OCI-LY3 (cell line): Measurements from ENCODE around the gene PAPOLB.

ENCODE experiments used
- H2AFZ ChIP-seq: fragments of 200-600, 300-600 bp; shearing (Covaris generic); 2 replicates; pipeline ENCODE4 v1.6.0; 2014; ENCODE audit warnings: antibody characterized with exemption, low read depth, low read length
- H3K27ac ChIP-seq: fragments of 200-600, 300-600 bp; sonication (generic); 2 replicates; pipeline ENCODE4 v1.5.1; 2014; ENCODE audit warnings: mild to moderate bottlenecking, low read length, moderate library complexity, mixed read lengths
- H3K27me3 ChIP-seq: fragments of 200-600, 300-600 bp; sonication (generic); 2 replicates; pipeline ENCODE4 v1.6.1; 2014; ENCODE audit warnings: low read depth, low read length, mixed read lengths
- H3K36me3 ChIP-seq: fragments of 200-600, 300-600 bp; sonication (generic); replicated peaks from 2 replicates; pipeline ENCODE3; 2014; ENCODE audit warnings: low read depth, low read length, mixed read lengths
- H3K4me1 ChIP-seq: fragments of 300-600, 200-600 bp; sonication (generic); 2 replicates; pipeline ENCODE4 v1.6.1; 2014; ENCODE audit warnings: low read length, mixed read lengths
- H3K4me2 ChIP-seq: fragments of 200-600, 300-600 bp; sonication (generic); 2 replicates; pipeline ENCODE4 v1.6.1; 2014; ENCODE audit warnings: low read length, mixed read lengths
- H3K4me3 ChIP-seq: fragments of 300-600, 200-600 bp; sonication (generic); 2 replicates; pipeline ENCODE4 v1.5.1; 2014; ENCODE audit warnings: antibody characterized with exemption, mild to moderate bottlenecking, low read length, moderate library complexity
- H3K79me2 ChIP-seq: fragments of 300-600, 200-600 bp; shearing (Covaris generic); 2 replicates; pipeline ENCODE4 v1.6.1; 2014; ENCODE audit warnings: mild to moderate bottlenecking, low read length, mixed read lengths
- H3K9ac ChIP-seq: fragments of 300-600, 200-600 bp; shearing (Covaris generic); 2 replicates; pipeline ENCODE4 v1.6.0; 2014; ENCODE audit warnings: mild to moderate bottlenecking, low read length, moderate library complexity
- H3K9me3 ChIP-seq: fragments of 200-600, 300-600 bp; shearing (Covaris generic); 2 replicates; pipeline ENCODE4 v1.6.1; 2014; ENCODE audit warnings: low read length, mixed read lengths; ENCODE audit not compliant: insufficient read depth
- H4K20me1 ChIP-seq: fragments of 200-600, 300-600 bp; sonication (generic); 2 replicates; pipeline ENCODE4 v1.6.1; 2016; ENCODE audit warnings: low read length, mixed read lengths; ENCODE audit not compliant: insufficient read depth
- CTCF ChIP-seq: fragments of 200-600, 300-600 bp; sonication (generic); IDR thresholded peaks from 2 replicates; pipeline ENCODE4 v1.5.1; 2014; ENCODE audit warnings: antibody characterized with exemption, low read length, low read depth
- EZH2phosphoT487 ChIP-seq: fragments of 200-600 bp; shearing (Covaris generic); IDR thresholded peaks from 2 replicates; pipeline ENCODE4 v1.6.1; 2018; ENCODE audit warnings: antibody characterized with exemption, mixed run types, low read depth

Gene PAPOLB

GRCh38 chr7:4889682-4890081 lies 27.9 kb upstream of the PAPOLB start:
- Histone ChIP-seq H3K4me2 (no peak overlapping the region), H3K4me1 (no peaks in the 10 kb centered on the region), H3K4me3 (no peak overlapping the region), H3K36me3 (no peaks in the 10 kb centered on the region), H3K79me2 (no peaks in the 10 kb centered on the region), H3K9me3 (no peaks in the 10 kb centered on the region), H4K20me1 (no peaks in the 10 kb centered on the region), H3K27ac (no peak overlapping the region), H3K27me3 (no peaks in the 10 kb centered on the region), H2AFZ (no peak overlapping the region), H3K9ac (no peak overlapping the region)
- TF ChIP-seq EZH2phosphoT487 = no peak
- TF ChIP-seq CTCF = no peak

- Histone ChIP-seq H3K27me3 (no peaks in the 10 kb centered on the region), H3K79me2 (no peaks in the 10 kb centered on the region), H4K20me1 (no peaks in the 10 kb centered on the region), H3K36me3 (no peaks in the 10 kb centered on the region), H3K9ac (no peak overlapping the region), H3K4me2 (no peak overlapping the region), H3K4me1 (no peaks in the 10 kb centered on the region), H2AFZ (no peak overlapping the region), H3K9me3 (no peaks in the 10 kb centered on the region), H3K4me3 (no peak overlapping the region), H3K27ac (no peak overlapping the region)
- TF ChIP-seq EZH2phosphoT487 (no peak), CTCF (no peak)
Measured at GRCh38 chr7:4888161-4888560, 26.3 kb upstream of the PAPOLB start.

- no peak overlapping the region for H3K9ac ChIP-seq
- H3K9me3 ChIP-seq = no peaks in the 10 kb centered on the region
- no peaks in the 10 kb centered on the region for H3K36me3 ChIP-seq
- no peak for TF ChIP-seq EZH2phosphoT487
- H3K27ac ChIP-seq = no peak overlapping the region
- H3K27me3 ChIP-seq = no peaks in the 10 kb centered on the region
- no peaks in the 10 kb centered on the region for H3K4me1 ChIP-seq
- H3K79me2 ChIP-seq = no peaks in the 10 kb centered on the region
- H2AFZ ChIP-seq = no peak overlapping the region
- no peak overlapping the region for H3K4me3 ChIP-seq
- no peak overlapping the region for H3K4me2 ChIP-seq
- no peaks in the 10 kb centered on the region for H4K20me1 ChIP-seq
Measured at GRCh38 chr7:4886671-4887070, 24.8 kb upstream of the PAPOLB start.

GRCh38 chr7:4885317-4885807 lies 23.5 kb upstream of the PAPOLB start:
- Histone ChIP-seq H3K4me1 (no peaks in the 10 kb centered on the region), H2AFZ (no peak overlapping the region), H3K79me2 (no peaks in the 10 kb centered on the region), H3K9ac (no peak overlapping the region), H4K20me1 (no peaks in the 10 kb centered on the region), H3K27me3 (no peaks in the 10 kb centered on the region), H3K9me3 (no peaks in the 10 kb centered on the region), H3K27ac (no peak overlapping the region), H3K4me3 (no peak overlapping the region), H3K36me3 (no peaks in the 10 kb centered on the region), H3K4me2 (no peak overlapping the region)
- no peak for TF ChIP-seq CTCF
- TF ChIP-seq EZH2phosphoT487 = no peak

- no peaks in the 10 kb centered on the region for H3K4me1 ChIP-seq
- H2AFZ ChIP-seq = no peak overlapping the region
- H4K20me1 ChIP-seq = no peaks in the 10 kb centered on the region
- no peaks in the 10 kb centered on the region for H3K27me3 ChIP-seq
- H3K36me3 ChIP-seq = no peaks in the 10 kb centered on the region
- H3K4me2 ChIP-seq = no peak overlapping the region
- H3K4me3 ChIP-seq = no peak overlapping the region
- TF ChIP-seq EZH2phosphoT487 (no peak), CTCF (no peak)
- no peaks in the 10 kb centered on the region for H3K79me2 ChIP-seq
- no peak overlapping the region for H3K27ac ChIP-seq
- H3K9me3 ChIP-seq = no peaks in the 10 kb centered on the region
- H3K9ac ChIP-seq = no peak overlapping the region
Measured at GRCh38 chr7:4884164-4884563, 22.3 kb upstream of the PAPOLB start.
